Stomach (tissue), 4 donors: Measurements from ENCODE around the gene NPIPB8.
"Not testable (repeated sequence)": the region's sequence is repeated elsewhere in the genome, so short reads cannot be mapped to it uniquely, and the experiment has no call there.

Experiments used
- CTCF ChIP-seq, 7 experiments: fragments of 450-650 bp in 4 of 7; fragments of 200-600 bp in 3 of 7; sonication (generic) in 3 of 7; IDR thresholded peaks; one replicate each; pipeline ENCODE4 v1.5.1; 2016 to 2019; ENCODE audit warnings: antibody characterized with exemption in 7 of 7, control low read depth in 2 of 7, mild to moderate bottlenecking in 1 of 7
- POLR2A ChIP-seq, 4 donors: fragments of 450-650 bp; IDR thresholded peaks; one replicate each; pipeline ENCODE4 v1.6.1; 2016; ENCODE audit warnings: antibody characterized with exemption in 4 of 4, control low read depth in 2 of 4, mild to moderate bottlenecking in 1 of 4, moderate library complexity in 1 of 4
- POLR2AphosphoS5 ChIP-seq, 3 donors: sonication (generic); formaldehyde crosslinking; IDR thresholded peaks; one replicate each; pipeline ENCODE4 v1.6.1; 2016; ENCODE audit warnings: antibody characterized with exemption in 3 of 3

GRCh38 chr16:28615486-28616223 is 22.2 kb upstream of the NPIPB8 start:
- not testable (repeated sequence) for TF ChIP-seq POLR2A (IDR thresholded peaks at IDR 0.05)
- TF ChIP-seq CTCF (IDR thresholded peaks at IDR 0.05) = peak in 5 of 7 experiments; percentile 56 to 74 (median 70)
- peak in 1 of 3 donors; percentile 23 for TF ChIP-seq POLR2AphosphoS5 (IDR thresholded peaks at IDR 0.05)
